ENCODE data around the gene DNAH6.
"Not testable (repeated sequence)": the region's sequence is repeated elsewhere in the genome, so short reads cannot be mapped to it uniquely, and the experiment has no call there.

Gene DNAH6

DNA sequence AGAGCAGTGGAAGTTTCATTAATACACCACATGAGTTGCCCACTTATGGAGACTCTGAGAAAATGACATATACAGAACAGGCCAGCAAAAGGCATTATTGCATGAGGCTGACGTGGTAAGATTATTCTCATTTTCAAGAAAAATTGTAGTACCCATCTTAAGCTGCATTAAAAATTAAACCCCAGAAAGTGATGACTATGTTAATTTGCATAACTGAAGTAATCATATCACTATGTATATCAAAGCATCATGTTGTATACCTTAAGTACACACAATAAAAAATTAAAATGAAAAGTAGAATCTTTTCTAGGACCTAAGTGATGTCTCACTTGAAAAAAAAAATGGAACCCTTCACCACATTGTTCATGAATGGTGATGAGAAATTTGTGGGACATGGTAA lies 32.0 kb downstream of the DNAH6 start:
- Histone ChIP-seq H3K4me1 (ENCODE audit: insufficient read depth, low read length) (no peaks in the 10 kb centered on the region), H3K27me3 (ENCODE audit: control insufficient read depth in 1 of 2, insufficient read depth in 2 of 2, low read length in 2 of 2) (no peaks in the 10 kb centered on the region), H3K36me3 (ENCODE audit: insufficient read depth, low read length) (no peaks in the 10 kb centered on the region), H3K9ac (ENCODE audit: low read length) (no peak overlapping the region), H3K4me3 (ENCODE audit: low read depth in 1 of 2, low read length in 2 of 2) (no peak overlapping the region), H3K27ac (ENCODE audit: low read depth, low read length) (no peak overlapping the region), H3K9me3 (ENCODE audit: low read length) (no peaks in the 10 kb centered on the region)

DNA sequence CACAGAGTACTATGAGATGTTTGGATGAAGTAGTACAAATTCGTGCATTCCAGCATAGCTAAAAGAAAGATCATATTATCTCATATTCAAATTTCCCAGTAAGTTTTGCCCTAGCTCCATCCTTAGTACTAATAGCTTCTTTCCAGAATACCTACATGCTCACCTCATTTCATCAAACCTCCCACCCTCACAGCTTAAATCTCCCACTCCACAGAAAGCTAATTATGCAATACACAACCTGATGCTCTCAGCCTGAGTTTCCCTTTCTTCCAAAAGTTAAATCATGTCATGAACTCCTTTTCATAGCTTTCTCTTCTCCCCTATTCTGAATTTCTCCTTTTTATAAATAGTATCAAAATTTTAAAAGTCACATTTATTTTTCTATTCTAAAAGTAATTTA lies 34.6 kb downstream of the DNAH6 start:
- no peak overlapping the region for H3K27ac ChIP-seq (ENCODE audit: low read depth, low read length)
- no peaks in the 10 kb centered on the region for H3K4me1 ChIP-seq (ENCODE audit: insufficient read depth, low read length)
- H3K36me3 ChIP-seq (ENCODE audit: insufficient read depth, low read length), result no peaks in the 10 kb centered on the region
- H3K9ac ChIP-seq (ENCODE audit: low read length), result no peak overlapping the region
- no peaks in the 10 kb centered on the region for H3K9me3 ChIP-seq (ENCODE audit: low read length)
- H3K4me3 ChIP-seq (ENCODE audit: low read depth in 1 of 2, low read length in 2 of 2), result no peak overlapping the region
- no peaks in the 10 kb centered on the region for H3K27me3 ChIP-seq (ENCODE audit: control insufficient read depth in 1 of 2, insufficient read depth in 2 of 2, low read length in 2 of 2)

DNA sequence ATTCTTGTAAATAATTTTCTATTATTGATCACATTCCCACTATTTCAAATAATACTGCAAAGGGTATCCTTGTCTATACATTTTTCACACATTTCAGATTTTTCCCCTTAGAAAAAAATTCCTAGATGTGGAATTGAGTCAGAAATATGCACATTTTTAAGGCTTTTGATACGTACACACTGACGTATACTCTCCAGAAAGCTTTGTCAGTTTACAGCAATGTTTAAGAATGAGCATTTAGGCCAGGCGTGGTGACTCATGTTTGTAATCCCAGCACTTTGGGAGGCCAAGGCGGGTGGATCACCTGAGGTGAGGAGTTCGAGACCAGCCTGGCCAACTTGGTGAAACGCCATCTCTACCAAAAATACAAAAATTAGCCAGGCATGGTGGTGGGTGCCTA lies 35.2 kb downstream of the DNAH6 start:
- not testable (repeated sequence) for H3K36me3 ChIP-seq (ENCODE audit: insufficient read depth, low read length); H3K27ac ChIP-seq (ENCODE audit: low read depth, low read length); H3K4me1 ChIP-seq (ENCODE audit: insufficient read depth, low read length); H3K27me3 ChIP-seq (ENCODE audit: control insufficient read depth in 1 of 2, insufficient read depth in 2 of 2, low read length in 2 of 2); H3K9me3 ChIP-seq (ENCODE audit: low read length); H3K4me3 ChIP-seq (ENCODE audit: low read depth in 1 of 2, low read length in 2 of 2); H3K9ac ChIP-seq (ENCODE audit: low read length)

- Histone ChIP-seq H3K4me1 (ENCODE audit: insufficient read depth, low read length) (no peaks in the 10 kb centered on the region), H3K27ac (ENCODE audit: low read depth, low read length) (no peak overlapping the region), H3K9ac (ENCODE audit: low read length) (no peak overlapping the region), H3K36me3 (ENCODE audit: insufficient read depth, low read length) (no peaks in the 10 kb centered on the region), H3K9me3 (ENCODE audit: low read length) (no peaks in the 10 kb centered on the region), H3K4me3 (ENCODE audit: low read depth in 1 of 2, low read length in 2 of 2) (no peak overlapping the region), H3K27me3 (ENCODE audit: control insufficient read depth in 1 of 2, insufficient read depth in 2 of 2, low read length in 2 of 2) (no peaks in the 10 kb centered on the region)
Observed at GRCh38 chr2:84556190-84556589, 39.9 kb downstream of the DNAH6 start.

- Histone ChIP-seq H3K27ac (ENCODE audit: low read depth, low read length) (no peak overlapping the region), H3K4me1 (ENCODE audit: insufficient read depth, low read length) (no peaks in the 10 kb centered on the region), H3K36me3 (ENCODE audit: insufficient read depth, low read length) (no peaks in the 10 kb centered on the region), H3K27me3 (ENCODE audit: control insufficient read depth in 1 of 2, insufficient read depth in 2 of 2, low read length in 2 of 2) (no peaks in the 10 kb centered on the region), H3K9me3 (ENCODE audit: low read length) (no peaks in the 10 kb centered on the region), H3K9ac (ENCODE audit: low read length) (no peak overlapping the region), H3K4me3 (ENCODE audit: low read depth in 1 of 2, low read length in 2 of 2) (no peak overlapping the region)
Observed at GRCh38 chr2:84559838-84560237, 43.5 kb downstream of the DNAH6 start.

DNA sequence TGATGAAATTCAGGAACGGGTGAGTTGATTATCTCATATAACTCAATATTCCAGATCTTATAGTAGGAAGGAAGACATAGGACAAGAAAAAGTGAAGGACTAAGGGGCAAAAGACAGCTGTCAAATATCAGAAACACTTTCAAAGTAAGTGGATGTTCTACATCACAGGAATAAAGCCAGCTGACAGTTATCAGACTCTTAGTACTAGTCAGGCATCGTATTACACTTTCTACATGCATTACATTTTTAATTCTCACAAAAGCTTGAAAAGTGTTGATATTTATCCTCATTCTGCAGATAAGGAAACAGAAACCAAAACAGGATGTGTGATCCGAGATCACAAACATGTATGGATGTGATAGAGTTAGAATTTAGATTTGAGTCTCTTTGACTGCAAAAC lies 63.4 kb downstream of the DNAH6 start:
- no peak overlapping the region for H3K4me3 ChIP-seq (ENCODE audit: low read depth in 1 of 2, low read length in 2 of 2)
- no peaks in the 10 kb centered on the region for H3K36me3 ChIP-seq (ENCODE audit: insufficient read depth, low read length)
- no peaks in the 10 kb centered on the region for H3K9me3 ChIP-seq (ENCODE audit: low read length)
- no peaks in the 10 kb centered on the region for H3K4me1 ChIP-seq (ENCODE audit: insufficient read depth, low read length)
- H3K27ac ChIP-seq (ENCODE audit: low read depth, low read length), result no peak overlapping the region
- no peak overlapping the region for H3K9ac ChIP-seq (ENCODE audit: low read length)
- no peaks in the 10 kb centered on the region for H3K27me3 ChIP-seq (ENCODE audit: control insufficient read depth in 1 of 2, insufficient read depth in 2 of 2, low read length in 2 of 2)

- no peaks in the 10 kb centered on the region for H3K4me1 ChIP-seq (ENCODE audit: insufficient read depth, low read length)
- H3K4me3 ChIP-seq (ENCODE audit: low read depth in 1 of 2, low read length in 2 of 2), result no peak overlapping the region
- no peaks in the 10 kb centered on the region for H3K36me3 ChIP-seq (ENCODE audit: insufficient read depth, low read length)
- H3K9ac ChIP-seq (ENCODE audit: low read length), result no peak overlapping the region
- H3K27me3 ChIP-seq (ENCODE audit: control insufficient read depth in 1 of 2, insufficient read depth in 2 of 2, low read length in 2 of 2), result no peaks in the 10 kb centered on the region
- H3K9me3 ChIP-seq (ENCODE audit: low read length), result no peaks in the 10 kb centered on the region
- H3K27ac ChIP-seq (ENCODE audit: low read depth, low read length), result no peak overlapping the region
Observed at GRCh38 chr2:84603911-84604310, 87.6 kb downstream of the DNAH6 start.

GRCh38 chr2:84613082-84613481 lies 96.8 kb downstream of the DNAH6 start:
- no peak overlapping the region for H3K9ac ChIP-seq (ENCODE audit: low read length)
- no peak overlapping the region for H3K27ac ChIP-seq (ENCODE audit: low read depth, low read length)
- H3K4me1 ChIP-seq (ENCODE audit: insufficient read depth, low read length), result no peaks in the 10 kb centered on the region
- no peaks in the 10 kb centered on the region for H3K9me3 ChIP-seq (ENCODE audit: low read length)
- H3K27me3 ChIP-seq (ENCODE audit: control insufficient read depth in 1 of 2, insufficient read depth in 2 of 2, low read length in 2 of 2), result no peaks in the 10 kb centered on the region
- no peak overlapping the region for H3K4me3 ChIP-seq (ENCODE audit: low read depth in 1 of 2, low read length in 2 of 2)
- H3K36me3 ChIP-seq (ENCODE audit: insufficient read depth, low read length), result no peaks in the 10 kb centered on the region

DNA sequence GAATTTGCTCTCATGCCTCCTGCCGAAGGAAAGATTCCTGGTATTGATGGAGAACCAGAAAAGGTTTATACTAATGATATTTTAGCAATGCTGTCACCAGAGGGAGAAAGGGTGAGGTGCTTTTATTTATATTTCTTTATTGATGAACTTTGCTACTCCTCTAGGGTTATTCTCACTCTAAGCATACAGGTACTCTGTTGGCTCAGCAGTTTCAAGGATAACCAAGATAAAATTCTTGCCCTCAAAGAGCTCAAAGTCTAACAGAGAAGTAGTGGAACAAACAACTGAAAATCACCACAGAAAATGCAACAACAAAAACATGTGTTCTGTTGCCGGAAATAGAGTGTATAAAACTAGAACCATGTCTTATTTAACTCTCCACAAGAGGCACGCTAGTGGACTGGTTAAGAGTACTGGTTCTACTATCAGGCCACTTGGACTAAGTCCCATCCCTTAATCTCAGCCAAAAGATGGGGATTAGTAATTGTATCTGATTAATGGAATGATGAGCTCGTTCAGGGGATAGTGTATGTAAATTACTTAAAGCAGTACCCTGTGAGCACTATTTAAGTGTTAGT lies 103.6 kb downstream of the DNAH6 start:
- Histone ChIP-seq H3K9me3 (ENCODE audit: low read length) (no peaks in the 10 kb centered on the region), H3K27ac (ENCODE audit: low read depth, low read length) (no peak overlapping the region), H3K36me3 (ENCODE audit: insufficient read depth, low read length) (no peaks in the 10 kb centered on the region), H3K4me1 (ENCODE audit: insufficient read depth, low read length) (no peaks in the 10 kb centered on the region), H3K4me3 (ENCODE audit: low read depth in 1 of 2, low read length in 2 of 2) (no peak overlapping the region), H3K27me3 (ENCODE audit: control insufficient read depth in 1 of 2, insufficient read depth in 2 of 2, low read length in 2 of 2) (no peaks in the 10 kb centered on the region), H3K9ac (ENCODE audit: low read length) (no peak overlapping the region)

DNA sequence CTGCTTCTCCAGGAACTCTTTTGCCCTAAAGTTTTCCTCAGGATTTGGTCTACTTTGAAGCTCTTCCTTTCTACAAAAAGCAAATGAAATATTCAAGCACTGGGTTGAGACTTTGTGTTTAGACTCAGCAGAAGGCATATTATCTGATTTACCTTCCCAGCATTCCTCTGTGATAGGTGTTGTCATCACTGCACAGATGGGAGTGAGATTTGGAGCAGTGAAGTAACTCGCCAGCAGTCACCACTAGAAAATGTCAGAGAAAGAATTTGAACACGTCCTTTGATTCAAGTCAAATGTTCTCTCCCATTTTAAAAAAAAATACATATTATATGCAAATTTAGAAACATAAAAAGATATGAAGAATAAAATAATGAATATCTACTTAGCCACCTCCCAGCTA lies 112.2 kb downstream of the DNAH6 start:
- no peaks in the 10 kb centered on the region for H3K36me3 ChIP-seq (ENCODE audit: insufficient read depth, low read length)
- H3K9ac ChIP-seq (ENCODE audit: low read length), result no peak overlapping the region
- no peaks in the 10 kb centered on the region for H3K4me1 ChIP-seq (ENCODE audit: insufficient read depth, low read length)
- H3K9me3 ChIP-seq (ENCODE audit: low read length), result no peaks in the 10 kb centered on the region
- H3K27me3 ChIP-seq (ENCODE audit: control insufficient read depth in 1 of 2, insufficient read depth in 2 of 2, low read length in 2 of 2), result no peaks in the 10 kb centered on the region
- no peak overlapping the region for H3K27ac ChIP-seq (ENCODE audit: low read depth, low read length)
- no peak overlapping the region for H3K4me3 ChIP-seq (ENCODE audit: low read depth in 1 of 2, low read length in 2 of 2)

- H3K36me3 ChIP-seq (ENCODE audit: insufficient read depth, low read length), result no peaks in the 10 kb centered on the region
- no peak overlapping the region for H3K27ac ChIP-seq (ENCODE audit: low read depth, low read length)
- H3K27me3 ChIP-seq (ENCODE audit: control insufficient read depth in 1 of 2, insufficient read depth in 2 of 2, low read length in 2 of 2), result no peaks in the 10 kb centered on the region
- H3K9me3 ChIP-seq (ENCODE audit: low read length), result no peaks in the 10 kb centered on the region
- H3K9ac ChIP-seq (ENCODE audit: low read length), result no peak overlapping the region
- H3K4me1 ChIP-seq (ENCODE audit: insufficient read depth, low read length), result no peaks in the 10 kb centered on the region
- H3K4me3 ChIP-seq (ENCODE audit: low read depth in 1 of 2, low read length in 2 of 2), result no peak overlapping the region
Observed at GRCh38 chr2:84629550-84629949, 113.3 kb downstream of the DNAH6 start.

GRCh38 chr2:84631047-84631446 lies 114.7 kb downstream of the DNAH6 start:
- H3K9ac ChIP-seq (ENCODE audit: low read length), result no peak overlapping the region
- no peaks in the 10 kb centered on the region for H3K9me3 ChIP-seq (ENCODE audit: low read length)
- H3K27me3 ChIP-seq (ENCODE audit: control insufficient read depth in 1 of 2, insufficient read depth in 2 of 2, low read length in 2 of 2), result no peaks in the 10 kb centered on the region
- no peak overlapping the region for H3K27ac ChIP-seq (ENCODE audit: low read depth, low read length)
- no peaks in the 10 kb centered on the region for H3K4me1 ChIP-seq (ENCODE audit: insufficient read depth, low read length)
- no peak overlapping the region for H3K4me3 ChIP-seq (ENCODE audit: low read depth in 1 of 2, low read length in 2 of 2)
- no peaks in the 10 kb centered on the region for H3K36me3 ChIP-seq (ENCODE audit: insufficient read depth, low read length)

All from muscle layer of colon (tissue), 2 donors.